K562 (cell line): Measurements from ENCODE around the gene HDGFL2. TPM values are rescaled to one million over a fixed set of nuclear protein-coding genes. Genes with fewer than 3 reads are reported as not detected.
A peak's percentile ranks its signal among the peaks of the same experiment; 100 is the strongest.

ENCODE experiments used
- CEBPB ChIP-seq: fragments of 450-650 bp; IDR thresholded peaks from 2 replicates; pipeline ENCODE4 v1.6.1; 2016; ENCODE audit warnings: missing genetic modification characterization, missing compliant biosample characterization
- CREB1 ChIP-seq, 2 experiments: sonication (generic) in 1 of 2; formaldehyde crosslinking in 1 of 2; IDR thresholded peaks; 2 replicates each; pipeline versions ENCODE4 v1.6.1 to v1.8.0; 2012 to 2022; ENCODE audit warnings: inconsistent platforms in 1 of 2, mild to moderate bottlenecking in 1 of 2, missing genetic modification reagents in 1 of 2, moderate library complexity in 1 of 2
- CREM ChIP-seq: IDR thresholded peaks from 2 replicates; pipeline ENCODE4 v1.6.1; 2014; ENCODE audit warnings: antibody characterized with exemption, low read depth
- EHMT2 ChIP-seq: fragments of 450-650 bp; IDR thresholded peaks from 2 replicates; pipeline ENCODE4 v1.6.1; 2018; ENCODE audit warnings: antibody characterized with exemption
- ELF4 ChIP-seq: fragments of 450-650 bp; formaldehyde crosslinking; IDR thresholded peaks from 2 replicates; pipeline ENCODE4 v1.4.0; 2022; ENCODE audit warnings: missing genetic modification characterization
- FOXK2 ChIP-seq, 2 experiments: fragments of 450-650 bp; IDR thresholded peaks in 1 of 2; conservative IDR thresholded peaks in 1 of 2; 2 replicates each; pipeline ENCODE4 v1.6.1; 2016; ENCODE audit warnings: low read depth in 2 of 2, mild to moderate bottlenecking in 1 of 2
- ILK ChIP-seq: fragments of 450-650 bp; IDR thresholded peaks from 2 replicates; pipeline ENCODE4 v1.6.1; 2016; ENCODE audit warnings: missing genetic modification characterization, low read depth, mild to moderate bottlenecking, missing compliant biosample characterization, moderate library complexity, borderline replicate concordance
- MBD2 ChIP-seq: sonication (generic); IDR thresholded peaks from 2 replicates; pipeline ENCODE4 v1.6.1; 2016; ENCODE audit warnings: low read depth, borderline replicate concordance
- MCM3 ChIP-seq: fragments of 450-650 bp; IDR thresholded peaks from 2 replicates; pipeline ENCODE4 v1.6.1; 2016
- MCM5 ChIP-seq: fragments of 450-650 bp; IDR thresholded peaks from 2 replicates; pipeline ENCODE4 v1.6.1; 2016; ENCODE audit warnings: low read depth
- RB1 ChIP-seq: fragments of 450-650 bp; IDR thresholded peaks from 2 replicates; pipeline ENCODE4 v1.6.1; 2017; ENCODE audit warnings: low read depth, mild to moderate bottlenecking
- RFX5 ChIP-seq: IDR thresholded peaks from 2 replicates; pipeline ENCODE4 v1.6.1; 2011; ENCODE audit warnings: low read depth, mild to moderate bottlenecking, improper control_type of control experiment, low read length
- SMAD3 ChIP-seq: fragments of 450-650 bp; formaldehyde crosslinking; conservative IDR thresholded peaks from 2 replicates; pipeline ENCODE4 v1.4.0; 2020; ENCODE audit warnings: mild to moderate bottlenecking
- USF2 ChIP-seq: sonication (generic); formaldehyde crosslinking; IDR thresholded peaks from 2 replicates; pipeline ENCODE4 v1.5.0; 2020; ENCODE audit warnings: missing genetic modification reagents
- XRCC5 ChIP-seq: fragments of 200-400 bp; formaldehyde crosslinking; IDR thresholded peaks from 2 replicates; pipeline ENCODE4 v1.6.1; 2017; ENCODE audit warnings: low read depth, mild to moderate bottlenecking, low read length
- ZBTB2 ChIP-seq: fragments of 450-650 bp; IDR thresholded peaks from 2 replicates; pipeline ENCODE4 v1.6.1; 2016; ENCODE audit warnings: antibody characterized with exemption
- ZBTB7A ChIP-seq: IDR thresholded peaks from 2 replicates; pipeline ENCODE4 v1.6.1; 2011; ENCODE audit warnings: low read depth, mild to moderate bottlenecking, low read length, moderate library complexity, borderline replicate concordance; ENCODE audit not compliant: control insufficient read depth
- ZNF41 ChIP-seq: fragments of 250-450 bp; sonication (Bioruptor Pico); conservative IDR thresholded peaks from 2 replicates; pipeline ENCODE4 v1.4.0; 2020; ENCODE audit warnings: mild to moderate bottlenecking
- ZNF445 ChIP-seq: fragments of 250-450 bp; sonication (Bioruptor Pico); IDR thresholded peaks from 2 replicates; pipeline ENCODE4 v1.4.0; 2020; ENCODE audit warnings: low read depth, mild to moderate bottlenecking, moderate library complexity
- ZNF507 ChIP-seq: conservative IDR thresholded peaks from 2 replicates; pipeline ENCODE4 v1.6.1; 2017; ENCODE audit warnings: missing genetic modification characterization, missing compliant biosample characterization
- ZNF785 ChIP-seq: fragments of 250-450 bp; sonication (Bioruptor Pico); IDR thresholded peaks from 2 replicates; pipeline ENCODE4 v1.4.0; 2020; ENCODE audit warnings: mild to moderate bottlenecking
- polyA plus RNA-seq, 8 experiments: library from polyadenylated mRNA; depleted of rRNA in 4 of 8; stranded (reverse) in 5 of 8; unstranded in 3 of 8; fragments of >200 nt; fragmentation: Nextera tagmentation in 2 of 8; fragmentation: Illumina TruSeq in 1 of 8; extraction: Ambion mirVana in 2 of 8; extraction: Trizol in 1 of 8; gene quantifications; 2 replicates each; pipeline versions ENCODE4 v1.2.1 to v1.2.3, GENCODE V29; 2011 to 2014; ENCODE audit warnings: inconsistent platforms in 1 of 8, missing spikeins in 1 of 8
- total RNA-seq, 7 experiments: library from RNA; depleted of rRNA in 6 of 7; stranded (reverse); fragments of >200 nt in 6 of 7; fragmentation: Illumina TruSeq in 2 of 7; extraction: Trizol in 2 of 7; gene quantifications; 2 replicates each; pipeline versions ENCODE4 v1.2.1 to v1.2.3, GENCODE V29; 2011 to 2021; ENCODE audit warnings: low replicate concordance in 1 of 7
- TF ChIP-seq, protein P1 (sequence below): fragments of 250-450 bp; sonication (Bioruptor Pico); IDR thresholded peaks from 2 replicates; pipeline ENCODE4 v1.5.1; 2021; ENCODE audit warnings: mild to moderate bottlenecking

Gene HDGFL2
- total and polyA plus RNA-seq, 9 of the 15 experiments (the other 6 are each of a cell fraction or from before 2014, with no cell fraction given), result 0.13 to 61.7 (median 16.0) TPM

DNA sequence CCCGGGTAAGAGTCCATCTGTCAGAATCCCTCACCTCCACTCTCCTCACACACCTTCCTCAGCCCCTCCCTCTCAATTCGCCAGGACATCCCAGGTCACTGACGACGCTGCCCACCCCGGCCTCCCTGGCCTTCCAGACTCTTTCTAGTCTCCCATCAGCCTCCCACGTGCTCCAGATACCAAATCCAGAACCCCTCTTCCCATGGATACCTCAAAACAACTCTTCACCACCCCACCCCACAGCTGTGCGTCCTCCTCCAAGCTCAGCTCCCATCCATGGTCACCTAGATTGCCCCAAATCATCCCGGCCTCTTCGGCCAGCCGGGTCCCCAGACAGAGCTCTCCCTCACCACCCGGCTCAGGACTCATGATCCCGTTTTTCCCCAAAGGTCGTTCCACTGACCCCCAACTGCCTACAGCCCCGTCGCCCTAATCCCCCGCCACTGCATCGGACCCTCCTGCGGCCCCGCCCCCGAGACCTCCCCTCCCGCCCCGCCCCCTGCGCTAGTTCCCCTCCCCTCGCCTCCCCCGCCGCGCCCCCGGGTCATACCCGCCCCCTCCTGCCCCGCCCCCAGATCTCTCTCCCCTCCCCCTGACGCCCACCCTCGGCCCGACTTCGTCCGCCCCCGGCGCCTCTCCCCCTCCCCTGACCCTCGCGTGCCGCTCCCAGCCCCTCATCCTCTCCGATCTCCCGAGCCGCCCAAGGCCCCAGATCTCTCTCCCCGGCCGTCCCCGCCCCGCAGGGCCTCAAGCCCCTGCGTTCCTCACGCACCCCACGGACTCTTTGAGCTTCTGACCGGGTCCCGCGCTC is 15.0 kb upstream of the HDGFL2 start (continued):
- no peak for TF ChIP-seq USF2
- TF ChIP-seq SMAD3 (CRISPR knock-in tag), result no peak
- TF ChIP-seq, protein P1, sequence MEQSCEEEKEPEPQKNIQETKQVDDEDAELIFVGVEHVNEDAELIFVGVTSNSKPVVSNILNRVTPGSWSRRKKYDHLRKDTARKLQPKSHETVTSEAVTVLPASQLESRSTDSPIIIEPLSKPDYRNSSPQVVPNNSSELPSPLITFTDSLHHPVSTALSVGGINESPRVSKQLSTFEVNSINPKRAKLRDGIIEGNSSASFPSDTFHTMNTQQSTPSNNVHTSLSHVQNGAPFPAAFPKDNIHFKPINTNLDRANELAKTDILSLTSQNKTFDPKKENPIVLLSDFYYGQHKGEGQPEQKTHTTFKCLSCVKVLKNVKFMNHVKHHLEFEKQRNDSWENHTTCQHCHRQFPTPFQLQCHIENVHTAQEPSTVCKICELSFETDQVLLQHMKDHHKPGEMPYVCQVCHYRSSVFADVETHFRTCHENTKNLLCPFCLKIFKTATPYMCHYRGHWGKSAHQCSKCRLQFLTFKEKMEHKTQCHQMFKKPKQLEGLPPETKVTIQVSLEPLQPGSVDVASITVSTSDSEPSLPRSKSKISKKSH (CRISPR knock-in tag), result no peak
- TF ChIP-seq MCM5, result no peak
- TF ChIP-seq XRCC5, result no peak
- TF ChIP-seq ELF4 (CRISPR knock-in tag), result 0 out of 2 replicates have a peak, but pooled peaks have one; percentile 11
- TF ChIP-seq CREB1 (IDR thresholded peaks at IDR 0.05), result no peak
- peak; percentile 3; the same call in 1 of the 2 replicates for TF ChIP-seq CREB1 (CRISPR knock-in tag; IDR thresholded peaks at IDR 0.05)
- TF ChIP-seq ZNF41, result no peak
- TF ChIP-seq ZNF785 (CRISPR knock-in tag), result no peak
- TF ChIP-seq ZBTB7A, result peak; percentile 69; the same call in 1 of the 2 replicates
- TF ChIP-seq EHMT2, result no peak
- TF ChIP-seq ZBTB2, result 0 out of 2 replicates have a peak, but pooled peaks have one; percentile 17
- no peak for TF ChIP-seq ZNF445 (CRISPR knock-in tag)
- TF ChIP-seq RFX5, result no peak
- no peak for TF ChIP-seq MBD2
- no peak for TF ChIP-seq CREM
- TF ChIP-seq ILK (tag), result no peak
- TF ChIP-seq CEBPB, result no peak
- TF ChIP-seq RB1, result no peak
- TF ChIP-seq MCM3, result no peak
- no peak for TF ChIP-seq FOXK2 (conservative IDR thresholded peaks at IDR 0.05 in 1 of 2, IDR thresholded peaks at IDR 0.05 in 1 of 2; ENCODE audit: low read depth in 2 of 2)
- TF ChIP-seq ZNF507 (tag), result no peak
